Measurements from ENCODE around the gene TREX2.

The TREX2 gene

GRCh38 chrX:153445856-153446635, at the start of gene TREX2:
TREX2 (minus strand) TSS chrX:153446056; CDS start chrX:153445430, 626 bp downstream.
- DNase-seq, result no peak

GRCh38 chrX:153495362-153495751, 49.5 kb upstream of the TREX2 start:
- no peak for DNase-seq

GRCh38 chrX:153494541-153495361, 48.9 kb upstream of the TREX2 start, which contains the start of gene BGN:
BGN (plus strand) TSS chrX:153494980; CDS start chrX:153504632, 9,652 bp downstream.
- no peak for DNase-seq

GRCh38 chrX:153494061-153494460, 48.2 kb upstream of the TREX2 start:
- DNase-seq, result no peak

GRCh38 chrX:153493085-153493484, 47.2 kb upstream of the TREX2 start:
- DNase-seq, result no peak

- DNase-seq, result no peak
These were observed 46.7 kb upstream of the TREX2 start for GRCh38 chrX:153492543-153492942.

GRCh38 chrX:153491918-153492317, 46.1 kb upstream of the TREX2 start:
- no peak for DNase-seq

GRCh38 chrX:153491351-153491914, 45.6 kb upstream of the TREX2 start:
- no peak for DNase-seq

- DNase-seq, result no peak
These were observed 44.5 kb upstream of the TREX2 start for GRCh38 chrX:153490217-153490930.

- DNase-seq, result no peak
These were observed 42.5 kb upstream of the TREX2 start for GRCh38 chrX:153488231-153488914.

- no peak for DNase-seq
These were observed 41.8 kb upstream of the TREX2 start for GRCh38 chrX:153487590-153488071.

- DNase-seq, result no peak
These were observed 40.3 kb upstream of the TREX2 start for GRCh38 chrX:153486171-153486570.

GRCh38 chrX:153485396-153486080, 39.7 kb upstream of the TREX2 start:
- DNase-seq, result no peak

GRCh38 chrX:153482376-153483015, 36.6 kb upstream of the TREX2 start:
- no peak for DNase-seq

GRCh38 chrX:153481043-153481442, 35.2 kb upstream of the TREX2 start:
- no peak for DNase-seq

GRCh38 chrX:153478746-153479145, 32.9 kb upstream of the TREX2 start:
- no peak for DNase-seq

- DNase-seq, result no peak
These were observed 32.0 kb upstream of the TREX2 start for GRCh38 chrX:153477901-153478300.

- no peak for DNase-seq
These were observed 31.6 kb upstream of the TREX2 start for GRCh38 chrX:153477364-153477857.

- DNase-seq, result no peak
These were observed 31.0 kb upstream of the TREX2 start for GRCh38 chrX:153476666-153477363.

GRCh38 chrX:153475751-153476281, 30.0 kb upstream of the TREX2 start:
- DNase-seq, result no peak

All from NCI-H774 (cell line).